H9 (cell line): ENCODE data around the gene COQ8A. TPM values are rescaled to one million over a fixed set of nuclear protein-coding genes. Genes with fewer than 3 reads are reported as not detected.

Experiments used
- DNase-seq: peaks from one replicate; pipeline ENCODE4 v3.0.0-alpha.2; 2017
- H2AFZ ChIP-seq: one replicate; pipeline ENCODE4 v1.6.1; 2013; ENCODE audit warnings: mild to moderate bottlenecking, low read length, control low read depth, moderate library complexity
- H2AK5ac ChIP-seq: 2 replicates; pipeline ENCODE4 v1.6.1; 2013; ENCODE audit warnings: low read length, control low read depth, mixed read lengths; ENCODE audit not compliant: insufficient read length
- H2BK120ac ChIP-seq: one replicate; pipeline ENCODE4 v1.6.1; 2013; ENCODE audit warnings: low read depth, mild to moderate bottlenecking, low read length, control low read depth, inconsistent platforms; ENCODE audit not compliant: poor library complexity, severe bottlenecking
- H2BK12ac ChIP-seq: 2 replicates; pipeline ENCODE4 v1.6.1; 2013; ENCODE audit warnings: low read length, control low read depth, mixed read lengths, low read depth; ENCODE audit not compliant: insufficient read length
- H2BK15ac ChIP-seq: 2 replicates; pipeline ENCODE4 v1.6.1; 2013; ENCODE audit warnings: low read depth, low read length, control low read depth
- H2BK20ac ChIP-seq: one replicate; pipeline ENCODE4 v1.6.1; 2013; ENCODE audit warnings: low read depth, mild to moderate bottlenecking, low read length, control low read depth, inconsistent platforms; ENCODE audit not compliant: poor library complexity, severe bottlenecking
- H2BK5ac ChIP-seq: 2 replicates; pipeline ENCODE4 v1.6.1; 2013; ENCODE audit warnings: low read length, control low read depth, mixed read lengths; ENCODE audit not compliant: insufficient read length
- H3K14ac ChIP-seq: 2 replicates; pipeline ENCODE4 v1.6.1; 2013; ENCODE audit warnings: low read length, control low read depth; ENCODE audit not compliant: insufficient read depth
- H3K18ac ChIP-seq: 2 replicates; pipeline ENCODE4 v1.6.1; 2013; ENCODE audit warnings: low read depth, mild to moderate bottlenecking, mixed read lengths, low read length, control low read depth; ENCODE audit not compliant: insufficient read length
- H3K23ac ChIP-seq: 2 replicates; pipeline ENCODE4 v1.6.1; 2013; ENCODE audit warnings: low read length, control low read depth, mixed read lengths, low read depth; ENCODE audit not compliant: insufficient read length
- H3K23me2 ChIP-seq: 2 replicates; pipeline ENCODE4 v1.6.1; 2013; ENCODE audit warnings: low read depth, mild to moderate bottlenecking, mixed read lengths, low read length, control low read depth; ENCODE audit not compliant: insufficient read length, poor library complexity, severe bottlenecking
- H3K27ac ChIP-seq: 2 replicates; pipeline ENCODE4 v1.5.1; 2013; ENCODE audit warnings: low read length, control low read depth, mixed read lengths, low read depth; ENCODE audit not compliant: insufficient read length
- H3K27me3 ChIP-seq: 2 replicates; pipeline ENCODE4 v1.6.1; 2013; ENCODE audit warnings: low read length, control low read depth, inconsistent platforms; ENCODE audit not compliant: insufficient read depth
- H3K4ac ChIP-seq: 2 replicates; pipeline ENCODE4 v1.6.1; 2013; ENCODE audit warnings: low read depth, mild to moderate bottlenecking, control low read depth, inconsistent platforms, low read length, moderate library complexity
- H3K4me1 ChIP-seq: 2 replicates; pipeline ENCODE4 v1.6.1; 2013; ENCODE audit warnings: low read length, control low read depth, inconsistent platforms; ENCODE audit not compliant: insufficient read depth
- H3K4me2 ChIP-seq: 2 replicates; pipeline ENCODE4 v1.6.1; 2013; ENCODE audit warnings: low read length, control low read depth, mixed read lengths; ENCODE audit not compliant: insufficient read length, insufficient read depth
- H3K56ac ChIP-seq: 2 replicates; pipeline ENCODE4 v1.6.1; 2013; ENCODE audit warnings: low read depth, mild to moderate bottlenecking, mixed read lengths, low read length, control low read depth; ENCODE audit not compliant: insufficient read length
- H3K79me1 ChIP-seq: 2 replicates; pipeline ENCODE4 v1.6.1; 2013; ENCODE audit warnings: low read depth, mild to moderate bottlenecking, moderate library complexity, low read length, control low read depth, inconsistent platforms; ENCODE audit not compliant: insufficient read depth, poor library complexity, severe bottlenecking
- H3K79me2 ChIP-seq: 2 replicates; pipeline ENCODE4 v1.6.1; 2013; ENCODE audit warnings: low read length, control low read depth, inconsistent platforms; ENCODE audit not compliant: insufficient read depth
- H3K9ac ChIP-seq: 2 replicates; pipeline ENCODE4 v1.6.1; 2013; ENCODE audit warnings: low read length, control low read depth, mixed read lengths; ENCODE audit not compliant: insufficient read length; ENCODE audit errors: extremely low read depth
- H3K9me3 ChIP-seq: one replicate; pipeline ENCODE4 v1.6.1; 2013; ENCODE audit warnings: low read depth, low read length, inconsistent platforms; ENCODE audit not compliant: control insufficient read depth
- H3T11ph ChIP-seq: one replicate; pipeline ENCODE4 v1.6.1; 2013; ENCODE audit warnings: mild to moderate bottlenecking, low read length, control low read depth, inconsistent platforms
- H4K20me1 ChIP-seq: one replicate; pipeline ENCODE4 v1.6.1; 2013; ENCODE audit not compliant: control insufficient read depth, insufficient read length, insufficient read depth
- H4K5ac ChIP-seq: 2 replicates; pipeline ENCODE4 v1.6.1; 2013; ENCODE audit warnings: low read depth, mild to moderate bottlenecking, mixed read lengths, low read length, control low read depth; ENCODE audit not compliant: insufficient read length
- H4K8ac ChIP-seq: replicated peaks from 2 replicates; pipeline ENCODE4 v1.6.1; 2013; ENCODE audit warnings: low read length, control low read depth, mixed read lengths, low read depth; ENCODE audit not compliant: insufficient read length
- H4K91ac ChIP-seq: 2 replicates; pipeline ENCODE4 v1.6.1; 2013; ENCODE audit warnings: low read depth, mild to moderate bottlenecking, moderate library complexity, mixed read lengths, low read length, control low read depth; ENCODE audit not compliant: insufficient read length
- H3K27ac Mint-ChIP-seq, 3 experiments: 2 replicates in 2 of 3; 3 replicates in 1 of 3; pipeline ENCODE4 v1.8.0; 2020 to 2021; ENCODE audit warnings: mixed read lengths in 3 of 3, mild to moderate bottlenecking in 1 of 3, moderate library complexity in 1 of 3
- H3K27me3 Mint-ChIP-seq: 2 replicates; pipeline ENCODE4 v1.8.0; 2021; ENCODE audit warnings: low read depth, mild to moderate bottlenecking, moderate library complexity, mixed read lengths
- H3K36me3 Mint-ChIP-seq, 3 experiments: 2 replicates in 2 of 3; 3 replicates in 1 of 3; pipeline ENCODE4 v1.8.0; 2020 to 2021; ENCODE audit warnings: low read depth in 3 of 3, mixed read lengths in 3 of 3; ENCODE audit not compliant: insufficient read depth in 1 of 3
- H3K4me1 Mint-ChIP-seq, 2 experiments: 2 replicates each; pipeline ENCODE4 v1.8.0; 2020; ENCODE audit warnings: mixed read lengths in 2 of 2
- H3K4me3 Mint-ChIP-seq, 2 experiments: 2 replicates in 1 of 2; 3 replicates in 1 of 2; pipeline ENCODE4 v1.8.0; 2020 to 2021; ENCODE audit warnings: mild to moderate bottlenecking in 2 of 2, mixed read lengths in 2 of 2, moderate library complexity in 1 of 2
- H3K9me3 Mint-ChIP-seq, 2 experiments: 2 replicates in 1 of 2; 3 replicates in 1 of 2; pipeline ENCODE4 v1.8.0; 2020; ENCODE audit warnings: mild to moderate bottlenecking in 2 of 2, mixed read lengths in 2 of 2, moderate library complexity in 1 of 2
- WGBS: extraction: QIAGEN DNeasy Blood & Tissue Kit; methylation state at CpG from one replicate; pipeline ENCODE4 v1.1.7; 2013; ENCODE audit warnings: missing lambda C conversion rate, low lambda C conversion rate, mixed read lengths; ENCODE audit not compliant: insufficient read length; ENCODE audit errors: extremely low coverage; 5-methylcytosine and 5-hydroxymethylcytosine counted together
- total RNA-seq: library from RNA; stranded (reverse); gene quantifications from 2 replicates; pipeline ENCODE4 v1.2.1, GENCODE V29; 2021
- TF ChIP-seq, protein P1 (sequence below): fragments of 200-600 bp; sonication (generic); conservative IDR thresholded peaks from 3 replicates; pipeline ENCODE4 v1.8.0; 2021; ENCODE audit warnings: antibody characterized with exemption, mild to moderate bottlenecking

The COQ8A gene
- total RNA-seq, 1 experiment from 2014 or later, result 26.0 TPM

DNA sequence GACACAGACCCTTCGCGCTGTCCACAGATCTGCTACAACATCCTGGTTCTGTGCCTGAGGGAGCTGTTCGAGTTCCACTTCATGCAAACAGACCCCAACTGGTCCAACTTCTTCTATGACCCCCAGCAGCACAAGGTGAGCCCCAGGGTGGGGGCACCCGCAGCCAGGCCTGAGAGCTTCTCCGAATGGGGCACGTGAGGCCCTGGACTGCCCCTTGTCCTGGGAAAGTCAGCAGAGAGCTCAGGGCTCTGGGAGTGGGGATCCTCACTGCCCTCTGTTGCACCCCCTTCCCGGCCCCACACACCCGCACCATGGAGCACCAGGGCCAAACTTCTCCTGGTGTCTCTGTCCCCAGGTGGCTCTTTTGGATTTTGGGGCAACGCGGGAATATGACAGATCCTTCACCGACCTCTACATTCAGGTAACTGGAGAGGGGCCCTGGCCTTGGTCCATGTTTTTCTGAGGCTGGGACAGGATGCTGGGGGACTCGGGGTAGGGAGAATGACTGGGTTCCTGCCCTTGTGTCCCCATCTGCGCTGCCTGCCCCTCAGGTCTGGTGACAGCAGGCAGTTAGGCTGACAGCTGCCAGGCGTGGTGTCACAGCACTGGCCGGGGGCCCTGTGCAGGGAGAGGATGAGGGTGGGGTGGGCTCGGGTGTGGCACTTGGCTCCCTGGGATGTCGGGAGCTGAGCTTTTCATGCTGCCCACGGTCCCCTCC, 44.6 kb downstream of the COQ8A start:
- H2BK120ac ChIP-seq, result no peak overlapping the region
- H3K9ac ChIP-seq, result no peak overlapping the region
- H3K4ac ChIP-seq, result no peak overlapping the region
- H3K14ac ChIP-seq, result no peak overlapping the region
- no peaks in the 10 kb centered on the region for H3K27me3 ChIP-seq
- H3K56ac ChIP-seq, result no peak overlapping the region
- no peak overlapping the region; a peak in 1 of 7 replicates for H3K27ac Mint-ChIP-seq
- H4K20me1 ChIP-seq, result no peaks in the 10 kb centered on the region
- H3K18ac ChIP-seq, result no peak overlapping the region
- no peak overlapping the region for H2BK15ac ChIP-seq
- H3K9me3 ChIP-seq, result no peaks in the 10 kb centered on the region
- DNase-seq, result peak; percentile 24
- H3K79me2 ChIP-seq, result no peaks in the 10 kb centered on the region
- no peak overlapping the region for H2AFZ ChIP-seq
- H3K4me3 Mint-ChIP-seq, result no peak overlapping the region
- no peak overlapping the region for H2BK5ac ChIP-seq
- no peaks in the 10 kb centered on the region for H3K23me2 ChIP-seq
- H4K5ac ChIP-seq, result no peak overlapping the region
- H3K4me1 ChIP-seq, result no peaks in the 10 kb centered on the region
- H2BK12ac ChIP-seq, result no peak overlapping the region
- TF ChIP-seq, protein P1, sequence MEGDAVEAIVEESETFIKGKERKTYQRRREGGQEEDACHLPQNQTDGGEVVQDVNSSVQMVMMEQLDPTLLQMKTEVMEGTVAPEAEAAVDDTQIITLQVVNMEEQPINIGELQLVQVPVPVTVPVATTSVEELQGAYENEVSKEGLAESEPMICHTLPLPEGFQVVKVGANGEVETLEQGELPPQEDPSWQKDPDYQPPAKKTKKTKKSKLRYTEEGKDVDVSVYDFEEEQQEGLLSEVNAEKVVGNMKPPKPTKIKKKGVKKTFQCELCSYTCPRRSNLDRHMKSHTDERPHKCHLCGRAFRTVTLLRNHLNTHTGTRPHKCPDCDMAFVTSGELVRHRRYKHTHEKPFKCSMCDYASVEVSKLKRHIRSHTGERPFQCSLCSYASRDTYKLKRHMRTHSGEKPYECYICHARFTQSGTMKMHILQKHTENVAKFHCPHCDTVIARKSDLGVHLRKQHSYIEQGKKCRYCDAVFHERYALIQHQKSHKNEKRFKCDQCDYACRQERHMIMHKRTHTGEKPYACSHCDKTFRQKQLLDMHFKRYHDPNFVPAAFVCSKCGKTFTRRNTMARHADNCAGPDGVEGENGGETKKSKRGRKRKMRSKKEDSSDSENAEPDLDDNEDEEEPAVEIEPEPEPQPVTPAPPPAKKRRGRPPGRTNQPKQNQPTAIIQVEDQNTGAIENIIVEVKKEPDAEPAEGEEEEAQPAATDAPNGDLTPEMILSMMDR, result no peak
- no peaks in the 10 kb centered on the region for H3K9me3 Mint-ChIP-seq
- no peaks in the 10 kb centered on the region for H3K27me3 Mint-ChIP-seq
- no peak overlapping the region for H2BK20ac ChIP-seq
- WGBS, result no CpG with 5 or more reads among the region's 18 CpGs
- no peak overlapping the region for H2AK5ac ChIP-seq
- no peaks in the 10 kb centered on the region for H3K79me1 ChIP-seq
- no peak overlapping the region for H4K91ac ChIP-seq
- H3K4me1 Mint-ChIP-seq, result peaks cover 14 to 34% of the 10 kb centered on the region in 2 experiments
- H4K8ac ChIP-seq, result no peak overlapping the region
- H3K4me2 ChIP-seq, result no peak overlapping the region
- no peak overlapping the region for H3K23ac ChIP-seq
- peaks cover 7 to 24% (median 21%) of the 10 kb centered on the region in 3 experiments for H3K36me3 Mint-ChIP-seq
- H3T11ph ChIP-seq, result no peak overlapping the region
- no peak overlapping the region for H3K27ac ChIP-seq
